K562 (cell line): ENCODE results near the gene NES. TPM values are rescaled to one million over a fixed set of nuclear protein-coding genes. Genes with fewer than 3 reads are reported as not detected.

ENCODE experiments used
- ARID2 ChIP-seq: fragments of 450-650 bp; IDR thresholded peaks from 2 replicates; pipeline ENCODE4 v1.6.1; 2017; ENCODE audit warnings: antibody characterized with exemption, mild to moderate bottlenecking
- CBFA2T2 ChIP-seq: fragments of 450-650 bp; conservative IDR thresholded peaks from 2 replicates; pipeline ENCODE4 v1.6.1; 2017; ENCODE audit warnings: mild to moderate bottlenecking
- CBX5 ChIP-seq: IDR thresholded peaks from 2 replicates; pipeline ENCODE4 v1.6.1; 2014; ENCODE audit warnings: low read depth, borderline replicate concordance
- CREM ChIP-seq: IDR thresholded peaks from 2 replicates; pipeline ENCODE4 v1.6.1; 2014; ENCODE audit warnings: antibody characterized with exemption, low read depth
- JUND ChIP-seq, 2 experiments: IDR thresholded peaks; 2 replicates in 1 of 2; 3 replicates in 1 of 2; pipeline ENCODE4 v1.6.1; 2011; ENCODE audit warnings: borderline replicate concordance in 2 of 2, low read depth in 2 of 2, low read length in 2 of 2, improper control_type of control experiment in 1 of 2, missing biosample characterization in 1 of 2, missing genetic modification characterization in 1 of 2, missing genetic modification reagents in 1 of 2
- NCOA2 ChIP-seq, 2 experiments: fragments of 450-650 bp; IDR thresholded peaks; 2 replicates each; pipeline ENCODE4 v1.6.1; 2018; ENCODE audit warnings: mild to moderate bottlenecking in 2 of 2, moderate library complexity in 1 of 2; ENCODE audit not compliant: partially characterized antibody in 2 of 2
- NKRF ChIP-seq: fragments of 450-650 bp; IDR thresholded peaks from 2 replicates; pipeline ENCODE4 v1.6.1; 2016; ENCODE audit warnings: borderline replicate concordance
- NR2C1 ChIP-seq, 2 experiments: fragments of 450-650 bp; IDR thresholded peaks; 2 replicates each; pipeline ENCODE4 v1.6.1; 2017; ENCODE audit warnings: mild to moderate bottlenecking in 2 of 2, antibody characterized with exemption in 1 of 2, inconsistent platforms in 1 of 2, missing compliant biosample characterization in 1 of 2, missing genetic modification characterization in 1 of 2
- PML ChIP-seq: IDR thresholded peaks from 2 replicates; pipeline ENCODE4 v1.6.1; 2012; ENCODE audit warnings: low read length, inconsistent platforms
- PTTG1 ChIP-seq: fragments of 450-650 bp; IDR thresholded peaks from 2 replicates; pipeline ENCODE4 v1.6.1; 2016; ENCODE audit warnings: low read depth, mild to moderate bottlenecking, missing genetic modification characterization, missing compliant biosample characterization
- RBFOX2 ChIP-seq: fragments of 200-400 bp; formaldehyde crosslinking; IDR thresholded peaks from 2 replicates; pipeline ENCODE4 v1.6.1; 2017; ENCODE audit warnings: low read depth, mild to moderate bottlenecking, low read length, moderate library complexity
- SOX6 ChIP-seq: fragments of 450-650 bp; IDR thresholded peaks from 2 replicates; pipeline ENCODE4 v1.6.1; 2014; ENCODE audit warnings: mild to moderate bottlenecking
- TFE3 ChIP-seq: fragments of 450-650 bp; formaldehyde crosslinking; IDR thresholded peaks from 2 replicates; pipeline ENCODE4 v1.4.0; 2020; ENCODE audit warnings: mild to moderate bottlenecking, mixed read lengths
- polyA plus RNA-seq, 8 experiments: library from polyadenylated mRNA; depleted of rRNA in 4 of 8; stranded (reverse) in 5 of 8; unstranded in 3 of 8; fragments of >200 nt; fragmentation: Nextera tagmentation in 2 of 8; fragmentation: Illumina TruSeq in 1 of 8; extraction: Ambion mirVana in 2 of 8; extraction: Trizol in 1 of 8; gene quantifications; 2 replicates each; pipeline versions ENCODE4 v1.2.1 to v1.2.3, GENCODE V29; 2011 to 2014; ENCODE audit warnings: inconsistent platforms in 1 of 8, missing spikeins in 1 of 8
- total RNA-seq, 7 experiments: library from RNA; depleted of rRNA in 6 of 7; stranded (reverse); fragments of >200 nt in 6 of 7; fragmentation: Illumina TruSeq in 2 of 7; extraction: Trizol in 2 of 7; gene quantifications; 2 replicates each; pipeline versions ENCODE4 v1.2.1 to v1.2.3, GENCODE V29; 2011 to 2021; ENCODE audit warnings: low replicate concordance in 1 of 7
- TF ChIP-seq, protein P1 (sequence below): sonication (generic); formaldehyde crosslinking; IDR thresholded peaks from 2 replicates; pipeline ENCODE4 v1.8.1; 2023; ENCODE audit warnings: missing genetic modification reagents, mild to moderate bottlenecking, borderline replicate concordance
- TF ChIP-seq, protein P2 (sequence below): sonication (generic); IDR thresholded peaks from 2 replicates; pipeline ENCODE4 v1.6.1; 2016
- TF ChIP-seq, protein P3 (sequence below): sonication (generic); formaldehyde crosslinking; IDR thresholded peaks from 2 replicates; pipeline ENCODE4 v1.8.1; 2023; ENCODE audit warnings: mild to moderate bottlenecking, missing genetic modification reagents

Gene NES
- total and polyA plus RNA-seq, 9 of the 15 experiments (the other 6 are each of a cell fraction or from before 2014, with no cell fraction given) = 0.10 to 8.6 (median 4.2) TPM

GRCh38 chr1:156725683-156726280, 48.6 kb upstream of the NES start (continued):
- TF ChIP-seq NR2C1 (IDR thresholded peaks at IDR 0.05) (0 out of 2 replicates have a peak, but pooled peaks have one; percentile 42), NR2C1 (tag; IDR thresholded peaks at IDR 0.05) (no peak), NKRF (peak; percentile 88), CREM (peak; percentile 58), ARID2 (peak; percentile 86), TFE3 (CRISPR knock-in tag) (no peak), NCOA2 (IDR thresholded peaks at IDR 0.05; ENCODE audit: partially characterized antibody in 2 of 2) (no peak), JUND (IDR thresholded peaks at IDR 0.05; ENCODE audit: borderline replicate concordance, low read depth, low read length) (peak; percentile 66), JUND (tag; IDR thresholded peaks at IDR 0.05; ENCODE audit: borderline replicate concordance, low read depth, low read length) (peak; percentile 72; the same call in 2 of the 3 replicates), PTTG1 (tag) (no peak), SOX6 (peak; percentile 41; the same call in 1 of the 2 replicates), CBFA2T2 (no peak), RBFOX2 (peak; percentile 44; the same call in 1 of the 2 replicates), PML (peak; percentile 43; the same call in 1 of the 2 replicates), CBX5 (no peak)
- TF ChIP-seq, protein P1, sequence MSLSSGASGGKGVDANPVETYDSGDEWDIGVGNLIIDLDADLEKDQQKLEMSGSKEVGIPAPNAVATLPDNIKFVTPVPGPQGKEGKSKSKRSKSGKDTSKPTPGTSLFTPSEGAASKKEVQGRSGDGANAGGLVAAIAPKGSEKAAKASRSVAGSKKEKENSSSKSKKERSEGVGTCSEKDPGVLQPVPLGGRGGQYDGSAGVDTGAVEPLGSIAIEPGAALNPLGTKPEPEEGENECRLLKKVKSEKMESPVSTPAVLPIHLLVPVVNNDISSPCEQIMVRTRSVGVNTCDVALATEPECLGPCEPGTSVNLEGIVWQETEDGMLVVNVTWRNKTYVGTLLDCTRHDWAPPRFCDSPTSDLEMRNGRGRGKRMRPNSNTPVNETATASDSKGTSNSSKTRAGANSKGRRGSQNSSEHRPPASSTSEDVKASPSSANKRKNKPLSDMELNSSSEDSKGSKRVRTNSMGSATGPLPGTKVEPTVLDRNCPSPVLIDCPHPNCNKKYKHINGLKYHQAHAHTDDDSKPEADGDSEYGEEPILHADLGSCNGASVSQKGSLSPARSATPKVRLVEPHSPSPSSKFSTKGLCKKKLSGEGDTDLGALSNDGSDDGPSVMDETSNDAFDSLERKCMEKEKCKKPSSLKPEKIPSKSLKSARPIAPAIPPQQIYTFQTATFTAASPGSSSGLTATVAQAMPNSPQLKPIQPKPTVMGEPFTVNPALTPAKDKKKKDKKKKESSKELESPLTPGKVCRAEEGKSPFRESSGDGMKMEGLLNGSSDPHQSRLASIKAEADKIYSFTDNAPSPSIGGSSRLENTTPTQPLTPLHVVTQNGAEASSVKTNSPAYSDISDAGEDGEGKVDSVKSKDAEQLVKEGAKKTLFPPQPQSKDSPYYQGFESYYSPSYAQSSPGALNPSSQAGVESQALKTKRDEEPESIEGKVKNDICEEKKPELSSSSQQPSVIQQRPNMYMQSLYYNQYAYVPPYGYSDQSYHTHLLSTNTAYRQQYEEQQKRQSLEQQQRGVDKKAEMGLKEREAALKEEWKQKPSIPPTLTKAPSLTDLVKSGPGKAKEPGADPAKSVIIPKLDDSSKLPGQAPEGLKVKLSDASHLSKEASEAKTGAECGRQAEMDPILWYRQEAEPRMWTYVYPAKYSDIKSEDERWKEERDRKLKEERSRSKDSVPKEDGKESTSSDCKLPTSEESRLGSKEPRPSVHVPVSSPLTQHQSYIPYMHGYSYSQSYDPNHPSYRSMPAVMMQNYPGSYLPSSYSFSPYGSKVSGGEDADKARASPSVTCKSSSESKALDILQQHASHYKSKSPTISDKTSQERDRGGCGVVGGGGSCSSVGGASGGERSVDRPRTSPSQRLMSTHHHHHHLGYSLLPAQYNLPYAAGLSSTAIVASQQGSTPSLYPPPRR (CRISPR knock-in tag) = no peak
- TF ChIP-seq, protein P2, sequence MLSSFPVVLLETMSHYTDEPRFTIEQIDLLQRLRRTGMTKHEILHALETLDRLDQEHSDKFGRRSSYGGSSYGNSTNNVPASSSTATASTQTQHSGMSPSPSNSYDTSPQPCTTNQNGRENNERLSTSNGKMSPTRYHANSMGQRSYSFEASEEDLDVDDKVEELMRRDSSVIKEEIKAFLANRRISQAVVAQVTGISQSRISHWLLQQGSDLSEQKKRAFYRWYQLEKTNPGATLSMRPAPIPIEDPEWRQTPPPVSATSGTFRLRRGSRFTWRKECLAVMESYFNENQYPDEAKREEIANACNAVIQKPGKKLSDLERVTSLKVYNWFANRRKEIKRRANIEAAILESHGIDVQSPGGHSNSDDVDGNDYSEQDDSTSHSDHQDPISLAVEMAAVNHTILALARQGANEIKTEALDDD = 0 out of 2 replicates have a peak, but pooled peaks have one; percentile 14
- TF ChIP-seq, protein P3, sequence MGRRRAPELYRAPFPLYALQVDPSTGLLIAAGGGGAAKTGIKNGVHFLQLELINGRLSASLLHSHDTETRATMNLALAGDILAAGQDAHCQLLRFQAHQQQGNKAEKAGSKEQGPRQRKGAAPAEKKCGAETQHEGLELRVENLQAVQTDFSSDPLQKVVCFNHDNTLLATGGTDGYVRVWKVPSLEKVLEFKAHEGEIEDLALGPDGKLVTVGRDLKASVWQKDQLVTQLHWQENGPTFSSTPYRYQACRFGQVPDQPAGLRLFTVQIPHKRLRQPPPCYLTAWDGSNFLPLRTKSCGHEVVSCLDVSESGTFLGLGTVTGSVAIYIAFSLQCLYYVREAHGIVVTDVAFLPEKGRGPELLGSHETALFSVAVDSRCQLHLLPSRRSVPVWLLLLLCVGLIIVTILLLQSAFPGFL (CRISPR knock-in tag) = no peak
